IMR-90 (cell line): ENCODE data around the gene DDOST. TPM values are rescaled to one million over a fixed set of nuclear protein-coding genes. Genes with fewer than 3 reads are reported as not detected.

ENCODE experiments used
- ATAC-seq: fragments of 200-7000 bp; cut with Tn5 transposase; 2 replicates; pipeline ENCODE4 v1.9.1; 2020; ENCODE audit warnings: low read depth, mild to moderate bottlenecking, moderate library complexity
- BruUV-seq: library from RNA; stranded (reverse); fragments of 400-500 nt; replicated peaks from 2 replicates; lab custom pipeline; 2021; lab: Mats Ljungman, UMichigan
- CTCF ChIA-PET: fragments of 300-600 bp; formaldehyde crosslinking; extraction: SDS; loops from one replicate; lab custom pipeline; 2021; ENCODE audit warnings: antibody characterized with exemption; lab: Yijun Ruan, JAX
- POLR2A ChIA-PET: fragments of 300-600 bp; sonication (Branson Sonifier 250); formaldehyde crosslinking; loops from one replicate; lab custom pipeline; 2022; ENCODE audit warnings: antibody characterized with exemption; ENCODE audit not compliant: unreplicated experiment; lab: Charles Lee
- DNase-seq: peaks from one replicate; pipeline ENCODE4 v3.0.0; 2013
- H2AFZ ChIP-seq: replicated peaks from 2 replicates; pipeline ENCODE3; 2013; ENCODE audit warnings: low read length, mild to moderate bottlenecking; ENCODE audit not compliant: poor library complexity
- H2AK5ac ChIP-seq: 2 replicates; pipeline ENCODE4 v1.6.1; 2013; ENCODE audit warnings: low read depth, low read length, inconsistent platforms
- H2AK9ac ChIP-seq: replicated peaks from 2 replicates; pipeline ENCODE3; 2013; ENCODE audit warnings: mild to moderate bottlenecking, low read depth, low read length, moderate library complexity; ENCODE audit not compliant: poor library complexity
- H2BK120ac ChIP-seq: 2 replicates; pipeline ENCODE4 v1.6.1; 2013; ENCODE audit warnings: low read depth, low read length, inconsistent platforms
- H2BK15ac ChIP-seq: 3 replicates; pipeline ENCODE4 v1.6.1; 2013; ENCODE audit warnings: low read depth, low read length, inconsistent platforms
- H2BK20ac ChIP-seq: 2 replicates; pipeline ENCODE4 v1.6.1; 2013; ENCODE audit warnings: low read depth, mild to moderate bottlenecking, inconsistent platforms, low read length, moderate library complexity
- H2BK5ac ChIP-seq: 2 replicates; pipeline ENCODE4 v1.6.1; 2013; ENCODE audit warnings: mild to moderate bottlenecking, low read depth, low read length, inconsistent platforms; ENCODE audit not compliant: poor library complexity, severe bottlenecking
- H3K14ac ChIP-seq: replicated peaks from 2 replicates; pipeline ENCODE4 v1.6.1; 2013; ENCODE audit warnings: low read depth, low read length, inconsistent platforms
- H3K18ac ChIP-seq: 2 replicates; pipeline ENCODE4 v1.6.1; 2013; ENCODE audit warnings: low read depth, low read length, control low read depth
- H3K23ac ChIP-seq: 2 replicates; pipeline ENCODE4 v1.6.1; 2013; ENCODE audit warnings: low read depth, low read length, inconsistent platforms
- H3K27ac ChIP-seq: 2 replicates; pipeline ENCODE4 v1.5.1; 2013; ENCODE audit warnings: mild to moderate bottlenecking, control low read depth, low read length; ENCODE audit not compliant: insufficient read depth
- H3K27me3 ChIP-seq: 2 replicates; pipeline ENCODE4 v1.6.1; 2013; ENCODE audit warnings: low read length; ENCODE audit not compliant: control insufficient read depth, insufficient read depth
- H3K36me3 ChIP-seq: 2 replicates; pipeline ENCODE4 v1.6.1; 2013; ENCODE audit warnings: low read length, mixed read lengths; ENCODE audit not compliant: control insufficient read depth, insufficient read depth
- H3K4ac ChIP-seq: 2 replicates; pipeline ENCODE4 v1.6.1; 2013; ENCODE audit warnings: low read depth, low read length, inconsistent platforms
- H3K4me1 ChIP-seq: 2 replicates; pipeline ENCODE4 v1.6.1; 2013; ENCODE audit warnings: low read length, mixed read lengths; ENCODE audit not compliant: control insufficient read depth, insufficient read depth
- H3K4me2 ChIP-seq: 2 replicates; pipeline ENCODE4 v1.6.1; 2013; ENCODE audit warnings: low read depth, mild to moderate bottlenecking, control low read depth, low read length, moderate library complexity
- H3K4me3 ChIP-seq: 2 replicates; pipeline ENCODE4 v1.5.1; 2013; ENCODE audit warnings: low read depth, mild to moderate bottlenecking, control low read depth, low read length, moderate library complexity; ENCODE audit not compliant: insufficient read depth
- H3K56ac ChIP-seq: 2 replicates; pipeline ENCODE4 v1.6.1; 2013; ENCODE audit warnings: low read length, inconsistent platforms; ENCODE audit not compliant: insufficient read depth; ENCODE audit errors: extremely low read depth
- H3K79me1 ChIP-seq, 2 experiments: 2 replicates each; pipeline ENCODE4 v1.6.1; 2013; ENCODE audit warnings: low read length in 2 of 2, inconsistent platforms in 1 of 2, low read depth in 1 of 2
- H3K9ac ChIP-seq: 2 replicates; pipeline ENCODE4 v1.6.1; 2013; ENCODE audit warnings: low read depth, low read length, control low read depth
- H3K9me1 ChIP-seq: 2 replicates; pipeline ENCODE4 v1.6.1; 2013; ENCODE audit warnings: low read length, inconsistent platforms; ENCODE audit not compliant: insufficient read depth
- H3K9me3 ChIP-seq: 2 replicates; pipeline ENCODE4 v1.6.1; 2013; ENCODE audit warnings: low read length; ENCODE audit not compliant: control insufficient read depth, insufficient read depth
- H4K20me1 ChIP-seq: 2 replicates; pipeline ENCODE4 v1.6.1; 2013; ENCODE audit warnings: low read length, inconsistent platforms; ENCODE audit not compliant: insufficient read depth
- H4K5ac ChIP-seq: 2 replicates; pipeline ENCODE4 v1.6.1; 2013; ENCODE audit warnings: mild to moderate bottlenecking, low read depth, low read length, control low read depth
- H4K8ac ChIP-seq, 2 experiments: 2 replicates each; pipeline ENCODE4 v1.6.1; 2013; ENCODE audit warnings: low read depth in 2 of 2, low read length in 2 of 2, control low read depth in 1 of 2, inconsistent platforms in 1 of 2
- H4K91ac ChIP-seq: 2 replicates; pipeline ENCODE4 v1.6.1; 2013; ENCODE audit warnings: low read depth, low read length, inconsistent platforms; ENCODE audit not compliant: insufficient read depth
- BHLHE40 ChIP-seq: fragments of 150-350 bp; IDR thresholded peaks from 2 replicates; pipeline ENCODE4 v1.6.1; 2016; ENCODE audit warnings: mild to moderate bottlenecking, low read depth, low read length
- CEBPB ChIP-seq: IDR thresholded peaks from 2 replicates; pipeline ENCODE4 v1.6.1; 2012; ENCODE audit warnings: low read depth, low read length, improper control_type of control experiment
- CHD1 ChIP-seq: IDR thresholded peaks from 2 replicates; pipeline ENCODE4 v1.6.1; 2012; ENCODE audit warnings: low read depth, low read length, improper control_type of control experiment
- ELK1 ChIP-seq: fragments of 150-350 bp; IDR thresholded peaks from 2 replicates; pipeline ENCODE4 v1.6.1; 2016; ENCODE audit warnings: low read depth, mild to moderate bottlenecking, low read length, moderate library complexity, borderline replicate concordance
- FOS ChIP-seq: fragments of 150-350 bp; IDR thresholded peaks from 2 replicates; pipeline ENCODE4 v1.6.1; 2016; ENCODE audit warnings: low read depth, low read length
- MAFK ChIP-seq: IDR thresholded peaks from 2 replicates; pipeline ENCODE4 v1.6.1; 2012; ENCODE audit warnings: low read depth, low read length, improper control_type of control experiment
- MAZ ChIP-seq: IDR thresholded peaks from 2 replicates; pipeline ENCODE4 v1.6.1; 2012; ENCODE audit warnings: low read depth, mild to moderate bottlenecking, low read length, improper control_type of control experiment, moderate library complexity, borderline replicate concordance
- MXI1 ChIP-seq: IDR thresholded peaks from 2 replicates; pipeline ENCODE4 v1.6.1; 2012; ENCODE audit warnings: low read depth, mild to moderate bottlenecking, low read length, moderate library complexity, borderline replicate concordance
- NFE2L2 ChIP-seq: fragments of 150-350 bp; IDR thresholded peaks from 2 replicates; pipeline ENCODE4 v1.6.1; 2016; ENCODE audit warnings: low read depth, mild to moderate bottlenecking, low read length
- POLR2A ChIP-seq: IDR thresholded peaks from 2 replicates; pipeline ENCODE4 v1.6.1; 2012; ENCODE audit warnings: mild to moderate bottlenecking, low read depth, low read length
- RCOR1 ChIP-seq: IDR thresholded peaks from 2 replicates; pipeline ENCODE4 v1.6.1; 2012; ENCODE audit warnings: mild to moderate bottlenecking, low read length, improper control_type of control experiment; ENCODE audit not compliant: insufficient replicate concordance
- SMC3 ChIP-seq: fragments of 150-350 bp; IDR thresholded peaks from 2 replicates; pipeline ENCODE4 v1.6.1; 2016; ENCODE audit warnings: low read depth, mild to moderate bottlenecking, antibody characterized with exemption, low read length, moderate library complexity
- USF2 ChIP-seq: fragments of 150-350 bp; IDR thresholded peaks from 2 replicates; pipeline ENCODE4 v1.6.1; 2017; ENCODE audit warnings: mild to moderate bottlenecking, antibody characterized with exemption, low read length, low read depth
- WGBS, 2 experiments: methylation state at CpG; one replicate each; pipeline versions ENCODE4 v1.1.5 to v1.1.7; 2013; ENCODE audit warnings: missing lambda C conversion rate in 2 of 2; ENCODE audit not compliant: insufficient read length in 1 of 2; ENCODE audit errors: extremely low coverage in 2 of 2; 5-methylcytosine and 5-hydroxymethylcytosine counted together
- dilution Hi-C: fragments of 300-500 bp; cut with HindIII; formaldehyde crosslinking; loops from one replicate; pipeline ENCODE4 v1.14.3; 2018; ENCODE audit warnings: low sequenced_read_pairs; ENCODE audit not compliant: unreplicated experiment
- in situ Hi-C: fragments of 300-500 bp; cut with MboI; formaldehyde crosslinking; loops from 3 replicates; pipeline ENCODE4 v1.14.3; 2019; ENCODE audit warnings: low sequenced_read_pairs, inconsistent platforms, mixed read lengths
- intact Hi-C: fragments of 100-400 bp; cut with micrococcal nuclease; formaldehyde crosslinking; loops from 2 replicates; pipeline ENCODE4 v1.10.0; 2022
- polyA plus RNA-seq, 3 experiments: library from polyadenylated mRNA; depleted of rRNA; stranded (reverse); fragments of >200 nt; gene quantifications; 2 replicates each; pipeline ENCODE4 v1.2.3, GENCODE V29; 2012; ENCODE audit warnings: low replicate concordance in 1 of 3
- total RNA-seq: library from RNA; depleted of rRNA; stranded (reverse); fragments of >200 nt; gene quantifications from 2 replicates; pipeline ENCODE4 v1.2.3, GENCODE V29; 2012

Gene DDOST
- total and polyA plus RNA-seq, 2 of the 4 experiments (the other 2 are of a cell fraction) = 179 to 477 TPM

GRCh38 chr1:20708891-20709290 is 47.7 kb upstream of the DDOST start:
- BruUV-seq = no TSS peak
- H2AK5ac ChIP-seq = no peak overlapping the region
- H3K14ac ChIP-seq = no peak overlapping the region
- H3K4me1 ChIP-seq = no peaks in the 10 kb centered on the region
- no peak overlapping the region for H4K5ac ChIP-seq
- intact Hi-C loops = no loop called here
- no peaks in the 10 kb centered on the region for H3K27me3 ChIP-seq
- no peak overlapping the region for H4K91ac ChIP-seq
- no peak overlapping the region for H3K18ac ChIP-seq
- H3K27ac ChIP-seq = no peak overlapping the region
- POLR2A ChIA-PET = no interaction called here
- H3K4me2 ChIP-seq = no peak overlapping the region
- H2BK5ac ChIP-seq = no peak overlapping the region
- no peak overlapping the region for H3K23ac ChIP-seq
- no peaks in the 10 kb centered on the region for H3K36me3 ChIP-seq
- 100% methylated on average over 3 of the region's 5 CpGs; no CpG with 5 or more reads in 1 of the 2 experiments for WGBS, 2 experiments
- no peaks in the 10 kb centered on the region for H3K9me1 ChIP-seq
- no peak overlapping the region for H3K56ac ChIP-seq
- no peak overlapping the region for H2BK120ac ChIP-seq
- no peaks in the 10 kb centered on the region for H3K9me3 ChIP-seq
- H3K4ac ChIP-seq = no peak overlapping the region
- H4K20me1 ChIP-seq = no peaks in the 10 kb centered on the region; the same call in 1 of the 2 replicates
- H3K4me3 ChIP-seq = no peak overlapping the region
- H3K9ac ChIP-seq = no peak overlapping the region
- no peak overlapping the region for H2BK15ac ChIP-seq
- peak overlapping the region; percentile 37 for H2AK9ac ChIP-seq
- H2BK20ac ChIP-seq = no peak overlapping the region
- no peak overlapping the region for H2AFZ ChIP-seq
- H4K8ac ChIP-seq = no peak overlapping the region
- no peak for TF ChIP-seq RCOR1
- TF ChIP-seq MXI1 = no peak
- TF ChIP-seq SMC3 = no peak
- no peak for TF ChIP-seq CHD1
- TF ChIP-seq ELK1 = no peak
- no peak for TF ChIP-seq MAFK
- no peak for TF ChIP-seq BHLHE40
- TF ChIP-seq NFE2L2 = no peak
- no peak for TF ChIP-seq MAZ
- no peak for TF ChIP-seq POLR2A
- no peak for TF ChIP-seq FOS
- no peak for TF ChIP-seq CEBPB
- TF ChIP-seq USF2 = no peak
- no peak for DNase-seq
- dilution Hi-C loops = no loop called here
- ATAC-seq = no peak
- CTCF ChIA-PET = no interaction called here
- in situ Hi-C loops = no loop called here
- no peaks in the 10 kb centered on the region for H3K79me1 ChIP-seq
